GM12864 (cell line): ENCODE data around the gene NOVA1.

Source experiments
- DNase-seq: peaks from one replicate; pipeline ENCODE4 v3.0.0-alpha.2; 2011; ENCODE audit warnings: low read depth
- H3K4me3 ChIP-seq: 2 replicates; pipeline ENCODE4 v1.5.1; 2011; ENCODE audit warnings: mild to moderate bottlenecking, low read depth, low read length, control low read depth
- TF ChIP-seq, protein P1 (sequence below): IDR thresholded peaks from 2 replicates; pipeline ENCODE4 v1.5.1; 2011; ENCODE audit warnings: low read depth, mild to moderate bottlenecking, moderate library complexity, low read length, control low read depth, inconsistent platforms; ENCODE audit errors: missing control alignments

NOVA1 gene

DNA sequence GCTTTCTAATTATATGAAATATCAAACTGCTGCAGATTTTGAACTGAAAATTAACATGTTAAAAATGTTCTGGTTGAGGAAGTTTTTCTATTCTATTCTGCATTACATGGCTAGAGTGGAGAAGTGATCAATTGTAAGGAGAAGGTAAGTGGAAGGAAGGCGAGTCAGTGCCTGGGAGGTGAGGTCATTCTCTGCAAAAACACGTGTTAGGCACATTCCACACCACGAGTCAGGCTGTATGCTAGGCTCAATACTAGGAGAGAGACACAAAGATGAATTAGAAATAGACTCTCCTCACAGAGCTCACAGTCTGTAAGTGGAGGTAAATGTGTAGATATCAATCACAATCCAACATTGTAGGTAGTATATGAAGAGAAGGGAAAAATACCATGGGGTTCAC is 194.1 kb downstream of the NOVA1 start:
- no peak for DNase-seq
- no peak overlapping the region for H3K4me3 ChIP-seq
- TF ChIP-seq, protein P1, sequence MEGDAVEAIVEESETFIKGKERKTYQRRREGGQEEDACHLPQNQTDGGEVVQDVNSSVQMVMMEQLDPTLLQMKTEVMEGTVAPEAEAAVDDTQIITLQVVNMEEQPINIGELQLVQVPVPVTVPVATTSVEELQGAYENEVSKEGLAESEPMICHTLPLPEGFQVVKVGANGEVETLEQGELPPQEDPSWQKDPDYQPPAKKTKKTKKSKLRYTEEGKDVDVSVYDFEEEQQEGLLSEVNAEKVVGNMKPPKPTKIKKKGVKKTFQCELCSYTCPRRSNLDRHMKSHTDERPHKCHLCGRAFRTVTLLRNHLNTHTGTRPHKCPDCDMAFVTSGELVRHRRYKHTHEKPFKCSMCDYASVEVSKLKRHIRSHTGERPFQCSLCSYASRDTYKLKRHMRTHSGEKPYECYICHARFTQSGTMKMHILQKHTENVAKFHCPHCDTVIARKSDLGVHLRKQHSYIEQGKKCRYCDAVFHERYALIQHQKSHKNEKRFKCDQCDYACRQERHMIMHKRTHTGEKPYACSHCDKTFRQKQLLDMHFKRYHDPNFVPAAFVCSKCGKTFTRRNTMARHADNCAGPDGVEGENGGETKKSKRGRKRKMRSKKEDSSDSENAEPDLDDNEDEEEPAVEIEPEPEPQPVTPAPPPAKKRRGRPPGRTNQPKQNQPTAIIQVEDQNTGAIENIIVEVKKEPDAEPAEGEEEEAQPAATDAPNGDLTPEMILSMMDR: no peak

DNA sequence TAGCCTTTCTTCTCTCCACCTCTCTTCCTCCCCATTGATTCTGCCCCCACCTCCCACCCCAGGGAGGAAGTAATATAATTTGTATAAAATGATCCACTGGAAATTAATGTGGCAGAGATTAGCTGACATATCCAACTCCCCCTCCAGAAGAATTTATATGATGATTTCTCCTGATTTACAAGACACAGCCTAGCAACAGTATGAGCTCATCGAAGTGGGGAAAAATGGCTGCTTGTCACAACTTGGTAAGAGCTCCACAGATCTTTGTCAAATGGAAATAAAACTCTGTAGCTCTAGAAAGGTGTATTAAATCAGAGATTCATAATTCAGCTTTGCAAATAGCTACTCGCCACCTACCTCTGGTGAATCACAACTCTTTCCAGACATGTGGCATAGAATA is 195.7 kb downstream of the NOVA1 start:
- no peak overlapping the region for H3K4me3 ChIP-seq
- no peak for DNase-seq
- TF ChIP-seq, protein P1: no peak

DNA sequence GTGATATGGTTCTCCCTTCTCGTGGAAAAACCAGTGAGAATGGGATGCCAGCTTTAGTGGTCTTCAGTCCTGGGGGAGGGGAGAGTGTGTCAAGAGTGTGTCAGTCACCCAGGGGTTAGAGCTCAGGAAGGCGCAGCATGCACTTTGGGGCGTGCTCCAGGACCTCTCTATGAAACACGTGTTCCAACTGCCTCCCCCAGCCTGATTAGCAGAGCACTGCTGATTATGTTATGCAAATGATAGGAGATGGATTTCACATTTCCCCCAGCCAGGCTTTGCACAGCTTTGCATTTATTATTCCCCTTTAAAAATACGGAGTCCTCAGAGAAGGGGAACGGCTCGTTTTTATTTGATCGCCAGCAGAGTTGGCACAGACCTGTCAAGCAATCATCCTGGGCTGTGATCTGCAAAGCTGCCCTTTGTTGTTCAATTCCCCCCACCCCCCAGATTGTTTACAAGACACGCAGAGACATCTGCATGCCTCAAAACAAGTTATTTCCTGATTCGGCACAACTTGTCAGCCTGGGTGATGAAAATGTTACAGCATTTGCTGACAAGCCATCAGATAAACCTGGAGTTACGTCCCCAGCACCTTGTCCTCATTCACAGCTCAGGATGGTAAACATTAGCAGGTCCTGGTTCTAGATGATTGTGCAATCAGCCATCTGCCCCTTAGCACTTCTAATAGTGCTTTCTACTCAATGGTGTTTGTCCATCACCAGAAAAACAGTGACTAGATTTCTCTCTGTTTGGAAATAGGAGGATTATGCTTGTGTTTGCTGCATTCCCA is 196.5 kb downstream of the NOVA1 start:
- DNase-seq: no peak
- TF ChIP-seq, protein P1: no peak
- no peak overlapping the region for H3K4me3 ChIP-seq

DNA sequence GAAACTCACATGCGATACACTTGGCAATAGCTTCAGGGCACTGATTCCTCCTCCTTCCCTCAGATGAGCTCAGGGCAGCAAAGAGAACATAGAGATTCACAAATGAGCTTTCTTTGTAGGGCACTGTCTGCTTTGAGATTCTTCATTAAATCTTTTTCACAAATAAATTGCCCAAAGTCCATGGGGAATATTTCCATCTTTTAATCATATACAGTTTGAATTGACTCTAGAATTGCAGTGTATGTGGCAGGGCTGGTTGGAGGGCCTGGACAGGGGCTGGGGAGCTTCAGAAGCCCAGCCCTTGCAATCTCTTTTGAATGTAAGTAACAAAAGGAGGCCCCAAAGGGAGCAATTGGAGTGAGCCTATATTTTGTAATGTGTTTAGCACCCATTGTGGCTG is 197.5 kb downstream of the NOVA1 start:
- DNase-seq: no peak
- H3K4me3 ChIP-seq: no peak overlapping the region
- TF ChIP-seq, protein P1: no peak

DNA sequence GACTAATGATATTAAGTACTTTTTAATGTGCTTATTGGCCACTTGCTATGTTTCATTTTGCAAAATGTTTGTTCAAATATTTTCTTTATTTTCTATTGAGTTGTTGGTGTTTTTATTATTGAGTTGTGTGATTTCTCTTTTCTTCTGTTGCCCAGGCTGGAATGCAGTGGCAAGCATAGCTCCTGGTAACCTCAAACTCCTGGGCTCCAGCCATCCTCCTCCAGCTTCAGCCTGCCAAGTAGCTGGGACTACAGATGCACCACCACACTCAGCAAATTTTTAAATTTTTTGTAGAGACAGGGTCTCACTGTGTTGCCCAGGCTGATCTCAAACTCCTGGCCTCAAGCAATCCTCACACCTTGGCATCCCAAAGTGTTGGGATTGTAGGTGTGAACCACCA is 199.2 kb downstream of the NOVA1 start:
- no peak overlapping the region for H3K4me3 ChIP-seq
- no peak for DNase-seq
- TF ChIP-seq, protein P1: no peak
